ENCODE results near the gene DACH1. TPM values are rescaled to one million over a fixed set of nuclear protein-coding genes. Genes with fewer than 3 reads are reported as not detected.

The DACH1 gene
- total RNA-seq, 2 experiments from 2014 or later = not detected

- POLR2A ChIA-PET = interaction anchor here (0.7 to 0.9 kb wide), 2 partner anchors 9 to 483 kb away, joined by 3 read pairs; no protein-coding TSS in a partner anchor
- intact Hi-C loops (cut with micrococcal nuclease; ENCODE audit: unreplicated experiment) = no loop called here
These were observed 279.2 kb downstream of the DACH1 start for GRCh38 chr13:71587817-71588216.

GRCh38 chr13:71587193-71587592 is 279.8 kb downstream of the DACH1 start:
- intact Hi-C loops (cut with micrococcal nuclease; ENCODE audit: unreplicated experiment) = no loop called here
- no peak overlapping the region for H3K27ac ChIP-seq (ENCODE audit: low read depth, low read length, poor library complexity, severe bottlenecking)
- no peaks in the 10 kb centered on the region for H4K20me1 ChIP-seq (ENCODE audit: insufficient read depth, low read length)
- H3K9me3 ChIP-seq (ENCODE audit: low read length) = no peaks in the 10 kb centered on the region
- H3K9me2 ChIP-seq (ENCODE audit: insufficient read depth, low read length) = no peaks in the 10 kb centered on the region
- POLR2A ChIA-PET = interaction anchor here (0.7 kb wide), 1 partner anchor 482 kb away, joined by 3 read pairs; no protein-coding TSS in a partner anchor
- H3K36me3 ChIP-seq (ENCODE audit: insufficient read depth, low read length) = no peaks in the 10 kb centered on the region
- CTCF ChIA-PET (ENCODE audit: unreplicated experiment) = no interaction called here
- TF ChIP-seq CTCF (conservative IDR thresholded peaks at IDR 0.05; ENCODE audit: low read length) (no peak), EZH2phosphoT487 (IDR thresholded peaks at IDR 0.05; ENCODE audit: borderline replicate concordance, low read depth, low read length) (no peak)
- no peaks in the 10 kb centered on the region for H3K4me1 ChIP-seq (ENCODE audit: insufficient read depth, low read length, poor library complexity, severe bottlenecking)
- no peak for DNase-seq (ENCODE audit: low spot score)
- H3K79me2 ChIP-seq (ENCODE audit: insufficient read depth, low read depth, low read length) = no peaks in the 10 kb centered on the region
- no peak overlapping the region for H2AFZ ChIP-seq (ENCODE audit: low read length)
- no TSS peak for BruUV-seq (replicated peaks)
- H3K4me3 ChIP-seq (ENCODE audit: low read depth, low read length, poor library complexity, severe bottlenecking) = no peak overlapping the region
- H3K4me2 ChIP-seq (ENCODE audit: low read length) = no peak overlapping the region

More at GRCh38 chr13:71587817-71588216, 279.2 kb downstream of the DACH1 start:
- Histone ChIP-seq H3K4me1 (ENCODE audit: insufficient read depth, low read length, poor library complexity, severe bottlenecking) (no peaks in the 10 kb centered on the region), H3K36me3 (ENCODE audit: insufficient read depth, low read length) (no peaks in the 10 kb centered on the region), H3K9me2 (ENCODE audit: insufficient read depth, low read length) (no peaks in the 10 kb centered on the region), H2AFZ (ENCODE audit: low read length) (no peak overlapping the region), H3K27ac (ENCODE audit: low read depth, low read length, poor library complexity, severe bottlenecking) (no peak overlapping the region), H3K4me2 (ENCODE audit: low read length) (no peak overlapping the region), H3K4me3 (ENCODE audit: low read depth, low read length, poor library complexity, severe bottlenecking) (no peak overlapping the region), H4K20me1 (ENCODE audit: insufficient read depth, low read length) (no peaks in the 10 kb centered on the region), H3K9me3 (ENCODE audit: low read length) (no peaks in the 10 kb centered on the region), H3K79me2 (ENCODE audit: insufficient read depth, low read depth, low read length) (no peaks in the 10 kb centered on the region)
- TF ChIP-seq CTCF (conservative IDR thresholded peaks at IDR 0.05; ENCODE audit: low read length) (no peak), EZH2phosphoT487 (IDR thresholded peaks at IDR 0.05; ENCODE audit: borderline replicate concordance, low read depth, low read length) (no peak)
- DNase-seq (ENCODE audit: low spot score) = no peak
- no TSS peak for BruUV-seq (replicated peaks)
- CTCF ChIA-PET (ENCODE audit: unreplicated experiment) = no interaction called here

GRCh38 chr13:71583581-71583980 is 283.4 kb downstream of the DACH1 start:
- Histone ChIP-seq H3K36me3 (ENCODE audit: insufficient read depth, low read length) (no peaks in the 10 kb centered on the region), H3K4me2 (ENCODE audit: low read length) (no peak overlapping the region), H3K4me1 (ENCODE audit: insufficient read depth, low read length, poor library complexity, severe bottlenecking) (no peaks in the 10 kb centered on the region), H2AFZ (ENCODE audit: low read length) (no peak overlapping the region), H3K79me2 (ENCODE audit: insufficient read depth, low read depth, low read length) (no peaks in the 10 kb centered on the region), H4K20me1 (ENCODE audit: insufficient read depth, low read length) (no peaks in the 10 kb centered on the region), H3K27ac (ENCODE audit: low read depth, low read length, poor library complexity, severe bottlenecking) (no peak overlapping the region), H3K4me3 (ENCODE audit: low read depth, low read length, poor library complexity, severe bottlenecking) (no peak overlapping the region), H3K9me3 (ENCODE audit: low read length) (no peaks in the 10 kb centered on the region), H3K9me2 (ENCODE audit: insufficient read depth, low read length) (no peaks in the 10 kb centered on the region)
- TF ChIP-seq EZH2phosphoT487 (IDR thresholded peaks at IDR 0.05; ENCODE audit: borderline replicate concordance, low read depth, low read length) (no peak), CTCF (conservative IDR thresholded peaks at IDR 0.05; ENCODE audit: low read length) (no peak)
- intact Hi-C loops (cut with micrococcal nuclease; ENCODE audit: unreplicated experiment) = no loop called here
- BruUV-seq (replicated peaks) = no TSS peak
- POLR2A ChIA-PET = no interaction called here
- no peak for DNase-seq (ENCODE audit: low spot score)
- CTCF ChIA-PET (ENCODE audit: unreplicated experiment) = no interaction called here

Measured in OCI-LY7 (cell line).